A549 (cell line): Measurements from ENCODE around the gene CEP72. TPM values are rescaled to one million over a fixed set of nuclear protein-coding genes. Genes with fewer than 3 reads are reported as not detected.

Experiments
- ATAC-seq, 2 experiments: fragments of 200-7000 bp in 1 of 2; fragments of >200 bp in 1 of 2; cut with Nextera tagmentation in 1 of 2; cut with Tn5 transposase in 1 of 2; 3 replicates each; pipeline versions ENCODE4 v1.8.0 to v1.9.1; 2018 to 2020; ENCODE audit warnings: mild to moderate bottlenecking in 1 of 2, moderate library complexity in 1 of 2
- CTCF ChIA-PET: fragments of 300-600 bp; sonication (Branson Sonifier 250); formaldehyde crosslinking; extraction: SDS; loops from one replicate; lab custom pipeline; 2021; ENCODE audit warnings: antibody characterized with exemption, inconsistent platforms; lab: Yijun Ruan, JAX
- POLR2A ChIA-PET: fragments of 350-600 bp; formaldehyde crosslinking; extraction: SDS; loops from one replicate; lab custom pipeline; 2021; ENCODE audit warnings: antibody characterized with exemption, inconsistent platforms; lab: Yijun Ruan, JAX
- DNase-seq, 2 experiments: peaks; one replicate each; pipeline versions ENCODE4 v3.0.0 to v3.0.0-alpha.2; 2011 to 2016; ENCODE audit warnings: low read depth in 1 of 2, low spot score in 1 of 2
- FAIRE-seq: peaks from 2 replicates; lab custom pipeline; 2011; peaks lifted over from hg19 to GRCh38; lab: Jason Lieb, UNC
- H3K27ac ChIP-seq, 2 experiments: fragments of >200 bp; sonication (Bioruptor Twin); formaldehyde crosslinking; 3 replicates each; pipeline ENCODE4 v1.5.1; 2016 to 2017
- H3K4me1 ChIP-seq: fragments of >200 bp; sonication (Bioruptor Twin); formaldehyde crosslinking; 3 replicates; pipeline ENCODE4 v1.6.1; 2016
- H3K4me2 ChIP-seq: fragments of >200 bp; sonication (Bioruptor Twin); formaldehyde crosslinking; 3 replicates; pipeline ENCODE4 v1.6.1; 2016
- H3K4me3 ChIP-seq: fragments of >200 bp; sonication (Bioruptor Twin); formaldehyde crosslinking; 3 replicates; pipeline ENCODE4 v1.5.1; 2016
- H3K9me3 ChIP-seq: fragments of >200 bp; sonication (Bioruptor Twin); formaldehyde crosslinking; 3 replicates; pipeline ENCODE4 v1.6.1; 2016
- FOSB ChIP-seq: fragments of 250-450 bp; sonication (Bioruptor Pico); IDR thresholded peaks from 2 replicates; pipeline ENCODE4 v1.5.0; 2020; ENCODE audit warnings: mild to moderate bottlenecking, moderate library complexity
- FOSL2 ChIP-seq, 2 experiments: fragments of 450-650 bp in 1 of 2; fragments of >200 bp in 1 of 2; sonication (Bioruptor Twin) in 1 of 2; formaldehyde crosslinking; IDR thresholded peaks; 2 replicates each; pipeline versions ENCODE4 v1.5.0 to v1.6.1; 2016 to 2020; ENCODE audit warnings: mild to moderate bottlenecking in 1 of 2, moderate library complexity in 1 of 2
- FOXS1 ChIP-seq: fragments of 250-450 bp; sonication (Bioruptor Pico); IDR thresholded peaks from 2 replicates; pipeline ENCODE4 v1.5.0; 2020; ENCODE audit warnings: mild to moderate bottlenecking, moderate library complexity
- GATA3 ChIP-seq: IDR thresholded peaks from 2 replicates; pipeline ENCODE4 v1.6.1; 2012; ENCODE audit warnings: borderline replicate concordance
- HOXA7 ChIP-seq: fragments of 250-450 bp; sonication (Bioruptor Pico); IDR thresholded peaks from 2 replicates; pipeline ENCODE4 v1.5.0; 2020; ENCODE audit warnings: mild to moderate bottlenecking, moderate library complexity
- KDM1A ChIP-seq: fragments of 200-600 bp; sonication (generic); IDR thresholded peaks from 2 replicates; pipeline ENCODE4 v1.6.1; 2016; ENCODE audit warnings: low read depth, mild to moderate bottlenecking
- MYC ChIP-seq: IDR thresholded peaks from 2 replicates; pipeline ENCODE4 v1.6.1; 2012; ENCODE audit warnings: mild to moderate bottlenecking, inconsistent platforms, low read length, improper control_type of control experiment, borderline replicate concordance
- NPAS2 ChIP-seq: fragments of 250-450 bp; sonication (Bioruptor Pico); IDR thresholded peaks from 2 replicates; pipeline ENCODE4 v1.8.0; 2022; ENCODE audit warnings: mild to moderate bottlenecking, moderate library complexity, borderline replicate concordance
- POLR2A ChIP-seq: IDR thresholded peaks from 2 replicates; pipeline ENCODE4 v1.6.1; 2012; ENCODE audit warnings: mild to moderate bottlenecking, low read length
- RCOR1 ChIP-seq: fragments of 150-350 bp; IDR thresholded peaks from 2 replicates; pipeline ENCODE4 v1.6.1; 2014; ENCODE audit warnings: antibody characterized with exemption, low read length, low read depth
- RFX5 ChIP-seq: fragments of 450-650 bp; IDR thresholded peaks from 2 replicates; pipeline ENCODE4 v1.7.1; 2014; ENCODE audit warnings: antibody characterized with exemption, mild to moderate bottlenecking, moderate library complexity
- SMC3 ChIP-seq: fragments of >200 bp; sonication (Bioruptor Twin); formaldehyde crosslinking; IDR thresholded peaks from 3 replicates; pipeline ENCODE4 v1.6.1; 2018; ENCODE audit warnings: inconsistent platforms
- SREBF2 ChIP-seq: fragments of 450-650 bp; IDR thresholded peaks from 2 replicates; pipeline ENCODE4 v1.6.1; 2014; ENCODE audit warnings: mild to moderate bottlenecking, moderate library complexity
- ZNF302 ChIP-seq: fragments of 250-450 bp; sonication (Bioruptor Pico); IDR thresholded peaks from 2 replicates; pipeline ENCODE4 v1.9.0; 2021; ENCODE audit warnings: inconsistent platforms, mild to moderate bottlenecking, moderate library complexity
- WGBS: methylation state at CpG from one replicate; pipeline ENCODE4 v1.1.6; 2017; ENCODE audit errors: missing lambda C conversion rate; 5-methylcytosine and 5-hydroxymethylcytosine counted together
- polyA plus RNA-seq, 4 experiments: library from polyadenylated mRNA; depleted of rRNA in 3 of 4; stranded (reverse); fragments of >200 nt; fragmentation: RNase III in 1 of 4; extraction: RNeasy Plus Mini Kit Qiagen cat#74134 plus additional on column Dnase treatment in 1 of 4; gene quantifications; 2 replicates in 3 of 4; 3 replicates in 1 of 4; pipeline ENCODE4 v1.2.3, GENCODE V29; 2011 to 2017
- TF ChIP-seq, protein P1 (sequence below): fragments of 450-650 bp; IDR thresholded peaks from 2 replicates; pipeline ENCODE4 v1.6.1; 2014; ENCODE audit warnings: antibody characterized with exemption
- TF ChIP-seq, protein P2 (sequence below): fragments of 250-450 bp; sonication (Bioruptor Pico); IDR thresholded peaks from 2 replicates; pipeline ENCODE4 v1.5.0; 2020; ENCODE audit warnings: low read depth, mild to moderate bottlenecking, moderate library complexity
- TF ChIP-seq, protein P3 (sequence below): fragments of >200 bp; sonication (Bioruptor Twin); formaldehyde crosslinking; IDR thresholded peaks from 3 replicates; pipeline ENCODE4 v1.6.1; 2016

Gene CEP72
- polyA plus RNA-seq, 2 of the 4 experiments (the other 2 are of a cell fraction) = 10.8 to 11.1 TPM

DNA sequence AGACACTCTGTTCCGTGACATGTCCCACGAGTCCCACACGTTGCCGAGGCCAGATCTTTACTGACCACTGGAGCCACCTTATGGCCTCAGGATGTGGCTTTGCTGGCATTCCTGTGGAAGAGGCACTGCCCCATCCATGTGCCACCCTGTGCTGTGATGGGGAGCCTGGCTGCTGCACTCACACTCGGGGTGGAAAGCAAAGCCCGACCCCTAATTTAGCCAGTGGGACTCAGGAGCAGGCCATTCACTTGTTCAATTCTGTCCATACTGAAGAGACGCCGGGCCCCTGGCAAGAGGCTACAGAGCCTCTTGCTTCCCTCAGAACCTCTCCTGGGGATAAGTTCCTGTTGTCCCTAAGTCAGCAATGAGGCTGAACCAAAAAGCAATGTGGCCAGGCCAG, 18.6 kb upstream of the CEP72 start:
- no peak for ATAC-seq
- no peak for DNase-seq
- Histone ChIP-seq H3K4me3 (no peak overlapping the region), H3K4me2 (no peak overlapping the region), H3K4me1 (no peaks in the 10 kb centered on the region), H3K27ac (no peak overlapping the region), H3K9me3 (peaks cover 7% of the 10 kb centered on the region; the same call in 2 of the 3 replicates)
- CTCF ChIA-PET = no interaction called here
- no peak for FAIRE-seq
- POLR2A ChIA-PET = no interaction called here
- no peak for TF ChIP-seq ZNF302 (CRISPR knock-in tag)
- no peak for TF ChIP-seq POLR2A
- TF ChIP-seq FOXS1 = no peak
- TF ChIP-seq, protein P1, sequence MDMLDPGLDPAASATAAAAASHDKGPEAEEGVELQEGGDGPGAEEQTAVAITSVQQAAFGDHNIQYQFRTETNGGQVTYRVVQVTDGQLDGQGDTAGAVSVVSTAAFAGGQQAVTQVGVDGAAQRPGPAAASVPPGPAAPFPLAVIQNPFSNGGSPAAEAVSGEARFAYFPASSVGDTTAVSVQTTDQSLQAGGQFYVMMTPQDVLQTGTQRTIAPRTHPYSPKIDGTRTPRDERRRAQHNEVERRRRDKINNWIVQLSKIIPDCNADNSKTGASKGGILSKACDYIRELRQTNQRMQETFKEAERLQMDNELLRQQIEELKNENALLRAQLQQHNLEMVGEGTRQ = no peak
- TF ChIP-seq, protein P2, sequence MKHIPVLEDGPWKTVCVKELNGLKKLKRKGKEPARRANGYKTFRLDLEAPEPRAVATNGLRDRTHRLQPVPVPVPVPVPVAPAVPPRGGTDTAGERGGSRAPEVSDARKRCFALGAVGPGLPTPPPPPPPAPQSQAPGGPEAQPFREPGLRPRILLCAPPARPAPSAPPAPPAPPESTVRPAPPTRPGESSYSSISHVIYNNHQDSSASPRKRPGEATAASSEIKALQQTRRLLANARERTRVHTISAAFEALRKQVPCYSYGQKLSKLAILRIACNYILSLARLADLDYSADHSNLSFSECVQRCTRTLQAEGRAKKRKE (CRISPR knock-in tag) = no peak
- TF ChIP-seq NPAS2 (CRISPR knock-in tag) = no peak
- no peak for TF ChIP-seq MYC
- TF ChIP-seq SMC3 = no peak
- TF ChIP-seq FOSB = no peak
- no peak for TF ChIP-seq SREBF2
- no peak for TF ChIP-seq HOXA7
- TF ChIP-seq, protein P3, sequence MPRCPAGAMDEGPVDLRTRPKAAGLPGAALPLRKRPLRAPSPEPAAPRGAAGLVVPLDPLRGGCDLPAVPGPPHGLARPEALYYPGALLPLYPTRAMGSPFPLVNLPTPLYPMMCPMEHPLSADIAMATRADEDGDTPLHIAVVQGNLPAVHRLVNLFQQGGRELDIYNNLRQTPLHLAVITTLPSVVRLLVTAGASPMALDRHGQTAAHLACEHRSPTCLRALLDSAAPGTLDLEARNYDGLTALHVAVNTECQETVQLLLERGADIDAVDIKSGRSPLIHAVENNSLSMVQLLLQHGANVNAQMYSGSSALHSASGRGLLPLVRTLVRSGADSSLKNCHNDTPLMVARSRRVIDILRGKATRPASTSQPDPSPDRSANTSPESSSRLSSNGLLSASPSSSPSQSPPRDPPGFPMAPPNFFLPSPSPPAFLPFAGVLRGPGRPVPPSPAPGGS = no peak
- TF ChIP-seq RFX5 = no peak
- WGBS = 46% methylated on average over 6 of the region's 8 CpGs

DNA sequence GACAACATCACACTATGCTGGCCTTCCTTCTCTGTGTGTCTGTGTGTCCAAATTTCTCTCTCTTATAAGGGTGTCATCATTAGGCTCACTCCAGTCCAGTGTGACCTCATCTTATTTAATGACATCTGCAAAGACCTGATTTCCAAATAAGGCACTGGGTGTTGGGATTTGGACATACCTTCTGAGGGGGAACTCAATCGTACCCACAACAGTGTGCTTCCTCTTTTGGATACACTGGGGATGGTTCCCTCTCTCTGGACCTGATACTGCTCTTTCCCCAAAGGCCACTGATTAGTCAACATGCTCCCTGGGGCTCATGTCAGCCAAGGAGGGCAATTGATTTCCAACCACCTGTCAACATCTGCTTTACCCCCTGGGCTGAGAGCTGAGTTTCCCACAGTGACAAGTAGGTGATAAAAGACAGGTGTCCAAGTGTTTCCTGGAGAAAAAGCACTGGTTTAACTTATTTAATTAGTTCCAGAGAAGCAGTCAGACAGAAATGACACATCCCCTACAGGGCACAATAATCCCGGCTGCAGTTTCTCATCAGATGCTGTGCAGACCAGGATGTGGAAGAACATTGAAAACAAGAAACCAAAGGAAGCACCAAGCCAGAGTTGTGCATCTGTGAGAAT, 17.8 kb upstream of the CEP72 start:
- H3K9me3 ChIP-seq = peaks cover 7% of the 10 kb centered on the region; the same call in 2 of the 3 replicates
- ATAC-seq (no peak), FAIRE-seq (no peak), DNase-seq (no peak)
- no peak overlapping the region for H3K4me2 ChIP-seq
- CTCF ChIA-PET = no interaction called here
- 2% methylated on average over 2 of the region's 2 CpGs for WGBS
- POLR2A ChIA-PET = no interaction called here
- no peaks in the 10 kb centered on the region for H3K4me1 ChIP-seq
- TF ChIP-seq GATA3 (no peak), FOSL2 (IDR thresholded peaks at IDR 0.05) (no peak), FOSL2 (CRISPR knock-in tag; IDR thresholded peaks at IDR 0.05) (no peak), SMC3 (no peak), MYC (no peak), KDM1A (no peak)
- no peak overlapping the region for H3K4me3 ChIP-seq
- no peak overlapping the region for H3K27ac ChIP-seq

DNA sequence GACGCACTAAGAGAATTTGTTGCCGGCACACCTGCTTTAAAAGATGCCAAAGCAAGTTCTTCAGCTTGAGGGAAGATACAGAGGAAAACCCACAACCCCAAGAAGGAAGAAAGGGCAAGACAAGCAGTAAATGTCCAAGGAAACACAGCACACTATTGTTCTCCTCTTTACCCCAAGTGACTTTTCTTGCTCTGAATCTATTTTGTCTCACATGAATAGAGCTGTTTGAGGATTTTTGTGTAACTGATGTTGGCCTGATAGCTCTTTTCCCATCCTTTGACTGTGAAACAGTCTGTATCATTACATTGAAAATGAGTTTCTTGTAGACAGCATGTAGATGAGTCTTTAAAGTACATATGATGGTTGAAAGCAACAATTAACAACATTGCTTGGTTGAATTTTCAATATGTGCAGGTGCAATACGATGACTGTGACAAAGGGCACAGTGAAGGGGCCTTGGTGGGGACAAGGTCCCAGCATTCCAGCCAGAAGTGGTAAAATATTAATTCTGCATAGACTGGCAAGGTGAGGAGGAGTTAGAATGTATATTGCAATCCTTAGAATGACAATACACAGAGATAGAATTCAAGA, 16.8 kb upstream of the CEP72 start:
- ChIA-PET CTCF (no interaction called here), POLR2A (no interaction called here)
- no peaks in the 10 kb centered on the region for H3K4me1 ChIP-seq
- no peak overlapping the region for H3K4me2 ChIP-seq
- FAIRE-seq (no peak), DNase-seq (no peak), ATAC-seq (no peak)
- TF ChIP-seq FOSB (no peak), RCOR1 (no peak)
- H3K27ac ChIP-seq = no peak overlapping the region
- peaks cover 7% of the 10 kb centered on the region; the same call in 2 of the 3 replicates for H3K9me3 ChIP-seq
- H3K4me3 ChIP-seq = no peak overlapping the region
- WGBS = 59% methylated on average over 3 of the region's 3 CpGs
